Stimulated activated CD4-positive, alpha-beta T cell treated with anti-CD3 and anti-CD28 coated beads, TNF-alpha, amount 100 ng/mL, for 24 hours (primary cell): ENCODE measurements around the gene FOXQ1.

Source experiments
- DNase-seq, 3 experiments: peaks; one replicate each; pipeline ENCODE4 v3.0.0-alpha.2; 2020; ENCODE audit warnings: low read depth in 3 of 3

FOXQ1 gene

DNA sequence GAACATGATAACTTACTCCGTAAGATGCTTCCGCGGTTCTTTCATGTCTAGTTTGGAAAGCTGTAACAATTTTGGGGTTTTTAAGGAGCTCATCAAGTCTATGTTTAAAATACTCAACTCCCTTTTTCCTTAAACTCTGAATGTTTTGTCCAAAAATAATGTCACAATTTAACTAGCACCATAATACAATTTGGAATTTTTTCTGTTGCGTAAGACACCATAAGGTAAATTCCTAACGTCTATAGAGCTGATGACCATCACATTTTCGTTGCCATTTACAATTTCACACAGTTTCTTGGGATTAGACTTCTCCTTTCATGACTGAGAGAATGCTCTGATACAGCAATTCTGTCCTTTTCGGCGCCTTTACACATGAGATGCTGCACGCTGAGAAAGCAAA lies 50.7 kb downstream of the FOXQ1 start:
- no peak for DNase-seq

DNA sequence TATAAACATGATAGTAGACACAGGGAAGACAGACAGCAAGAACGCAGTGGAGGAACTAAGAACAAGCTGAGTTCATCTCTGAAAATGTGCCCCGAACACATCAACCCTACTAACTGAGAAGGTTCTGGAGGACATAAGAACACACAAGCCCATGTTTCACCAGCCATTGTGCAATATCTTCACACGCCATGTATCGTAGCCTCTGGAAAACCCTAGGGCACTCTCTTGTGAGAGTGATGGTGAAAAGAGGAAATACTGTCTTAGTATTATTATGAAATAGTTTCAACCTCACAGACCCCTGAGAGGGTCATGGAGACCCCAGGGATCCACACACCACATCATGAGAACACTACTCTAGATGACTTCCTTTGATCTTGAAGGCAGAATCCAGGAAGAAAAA lies 51.4 kb downstream of the FOXQ1 start:
- no peak for DNase-seq

DNA sequence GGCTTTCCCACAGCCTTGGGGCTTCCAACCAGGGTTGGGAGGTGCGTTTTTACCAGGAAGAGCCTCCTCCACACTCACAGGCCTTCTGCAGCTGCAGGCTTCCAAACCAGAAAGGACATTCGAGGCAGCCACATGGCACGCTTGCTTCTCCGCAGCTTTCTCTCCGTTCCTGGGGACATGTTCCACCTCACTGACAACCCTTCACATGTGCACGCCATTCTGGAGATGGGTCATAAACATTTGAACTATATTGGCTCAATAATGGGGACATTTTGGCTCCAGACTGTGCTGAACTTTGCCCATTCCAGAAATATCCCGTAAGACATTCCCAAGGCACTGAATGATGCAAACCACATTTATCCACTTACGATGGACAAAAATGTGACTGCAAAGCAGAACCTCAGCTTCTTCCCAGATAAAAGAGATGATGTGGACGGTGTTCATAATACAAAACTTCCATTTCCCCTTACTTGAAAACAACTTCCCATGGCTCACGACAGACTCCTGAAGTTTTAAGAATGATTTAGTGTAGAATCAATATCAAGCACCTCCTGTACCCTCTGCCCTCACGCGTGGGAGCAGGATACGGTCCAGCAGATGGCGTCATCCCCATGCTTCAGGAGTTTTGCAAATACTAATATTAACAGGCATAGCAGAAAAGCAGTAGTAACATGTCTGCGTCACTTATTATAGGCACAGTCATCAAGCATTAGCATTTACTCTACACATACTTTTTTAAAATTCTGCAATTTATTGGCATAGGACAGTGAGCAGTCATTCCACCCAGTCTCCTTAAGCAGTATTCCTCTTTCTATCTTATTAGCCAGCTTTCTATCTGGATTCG lies 52.1 kb downstream of the FOXQ1 start:
- DNase-seq, result no peak
